Epithelial cell of prostate (primary cell): ENCODE data around the gene AGBL3.
A peak's percentile ranks its signal among the peaks of the same experiment; 100 is the strongest.

ENCODE experiments used
- DNase-seq: peaks from one replicate; pipeline ENCODE4 v3.0.0-alpha.2; 2011; ENCODE audit warnings: low read depth, low spot score
- H3K27ac ChIP-seq: fragments of 450-650 bp; 2 replicates; pipeline ENCODE4 v1.5.1; 2017; ENCODE audit warnings: mild to moderate bottlenecking

Gene AGBL3

GRCh38 chr7:134986363-134987251 lies at the start of gene AGBL3:
Gene AGBL3 (plus strand): TSS chr7:134986508. CDS start chr7:134987934, 1,426 bp downstream.
- H3K27ac ChIP-seq = peak within 1 kb of the TSS; percentile 63
- peak; percentile 62 for DNase-seq

GRCh38 chr7:134936893-134937510 lies 49.3 kb upstream of the AGBL3 start:
- H3K27ac ChIP-seq = no peak overlapping the region
- DNase-seq = no peak

DNA sequence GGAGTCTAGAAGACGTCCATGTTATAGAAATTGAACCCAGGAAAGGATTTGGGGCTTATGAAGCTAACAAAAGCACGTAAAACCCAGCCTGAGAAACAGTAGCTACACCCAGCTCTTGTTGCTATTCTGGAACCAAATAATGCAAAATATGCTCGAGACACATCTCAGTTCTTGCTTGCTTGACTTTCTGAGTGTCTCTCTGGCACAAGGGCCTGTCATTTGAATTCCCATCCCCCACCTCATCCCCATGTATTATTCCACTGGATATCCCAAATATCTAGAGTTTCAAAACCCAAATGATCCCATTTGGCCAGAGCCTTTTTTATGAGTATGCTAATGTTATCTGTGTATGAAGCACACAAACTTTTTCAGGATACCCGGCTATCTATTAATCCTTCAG lies 48.2 kb upstream of the AGBL3 start:
- no peak for DNase-seq
- no peak overlapping the region for H3K27ac ChIP-seq

- DNase-seq = no peak
- no peak overlapping the region for H3K27ac ChIP-seq
These were observed 47.2 kb upstream of the AGBL3 start for GRCh38 chr7:134939136-134939535.

- peak overlapping the region; percentile 27 for H3K27ac ChIP-seq
- DNase-seq = no peak
These were observed 45.6 kb upstream of the AGBL3 start for GRCh38 chr7:134940729-134941128.

DNA sequence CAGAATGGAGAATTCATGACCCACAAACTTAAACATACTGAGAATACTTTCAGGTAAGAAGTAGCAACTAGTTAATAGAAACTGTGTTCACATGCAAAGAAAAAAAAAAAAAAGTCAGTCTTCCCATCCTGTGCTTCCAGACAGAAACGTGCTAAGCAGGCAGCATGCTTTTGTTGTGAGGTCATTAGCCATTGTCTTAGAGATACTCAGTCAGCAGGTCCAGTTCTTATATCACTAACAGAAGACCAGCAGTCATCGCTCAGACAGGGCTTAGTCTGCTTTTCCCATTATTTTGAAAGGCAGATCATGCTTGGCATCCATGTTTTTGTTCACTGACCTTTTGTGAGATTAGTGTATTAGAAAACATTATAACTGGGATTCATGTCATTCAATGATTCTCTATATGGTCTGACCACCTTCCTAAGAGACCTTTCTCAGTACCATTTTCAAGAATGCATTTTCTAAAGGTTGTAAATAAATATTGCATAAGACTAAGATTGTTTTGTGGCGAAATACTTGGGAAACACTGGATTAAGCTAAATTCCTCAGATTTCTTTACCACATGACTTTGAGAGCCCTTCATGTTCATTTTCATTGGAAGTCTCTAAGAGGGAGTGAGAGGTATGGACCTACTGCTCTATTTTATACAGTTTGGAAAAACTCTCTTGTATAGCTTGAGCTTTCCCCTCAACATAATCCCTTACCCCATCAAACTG lies 45.0 kb upstream of the AGBL3 start:
- peak; percentile 73 for DNase-seq
- peak overlapping the region; percentile 27 for H3K27ac ChIP-seq

DNA sequence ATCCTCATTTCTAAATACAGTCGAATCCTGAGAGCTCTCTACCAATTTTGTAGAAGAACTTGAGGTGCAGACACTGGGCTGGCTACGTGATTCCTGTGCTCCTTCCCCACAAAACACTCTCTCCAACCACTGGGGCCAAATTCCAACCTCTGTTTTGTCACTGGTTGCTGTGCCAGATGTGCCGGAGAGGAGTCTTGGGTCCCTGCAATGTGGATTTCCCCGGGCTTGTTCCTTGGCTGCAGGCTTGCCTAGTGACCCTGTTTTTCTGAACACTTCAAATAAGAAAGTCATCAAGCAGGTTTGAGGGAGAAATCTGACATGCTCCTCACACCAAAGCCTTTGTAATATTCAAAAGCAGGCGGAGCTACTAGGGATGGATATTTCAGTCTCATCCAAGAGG lies 44.4 kb upstream of the AGBL3 start:
- no peak for DNase-seq
- no peak overlapping the region for H3K27ac ChIP-seq

DNA sequence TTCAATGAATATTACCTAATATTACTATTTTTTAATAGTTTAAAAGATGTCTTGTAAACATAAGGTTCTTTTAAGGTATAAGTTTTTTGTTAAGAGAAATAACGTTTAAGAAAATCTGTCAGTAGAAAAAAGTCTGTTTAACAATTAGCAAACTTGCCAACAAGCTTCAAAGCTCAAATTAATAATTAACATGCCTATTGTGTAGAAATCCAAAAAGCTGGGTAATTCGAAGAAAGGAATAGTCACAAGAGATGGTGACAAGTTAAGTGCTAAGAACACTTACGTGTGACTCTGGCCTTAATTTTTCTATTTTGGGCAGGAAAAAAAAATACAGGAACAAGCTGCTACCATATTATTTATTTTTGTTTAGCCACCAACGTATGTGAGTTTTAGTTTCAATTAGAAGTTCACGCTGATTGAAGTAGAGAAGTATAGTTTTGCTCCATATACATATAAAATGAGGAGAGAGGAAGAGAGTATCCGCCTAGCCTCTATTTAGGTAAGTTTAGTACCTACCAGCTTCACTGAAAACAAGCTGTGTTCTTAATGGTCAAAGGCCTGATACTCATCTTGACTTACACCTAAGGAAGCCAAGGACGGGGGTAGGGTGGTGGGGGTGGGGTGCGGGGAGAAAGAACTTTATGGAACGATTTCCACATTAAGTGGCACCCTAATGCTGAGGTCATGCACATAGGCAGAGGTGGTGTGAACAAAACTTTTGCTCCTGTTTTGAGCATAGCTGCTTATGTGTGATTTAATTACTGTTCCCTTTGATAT lies 43.4 kb upstream of the AGBL3 start:
- H3K27ac ChIP-seq = no peak overlapping the region
- DNase-seq = no peak

DNA sequence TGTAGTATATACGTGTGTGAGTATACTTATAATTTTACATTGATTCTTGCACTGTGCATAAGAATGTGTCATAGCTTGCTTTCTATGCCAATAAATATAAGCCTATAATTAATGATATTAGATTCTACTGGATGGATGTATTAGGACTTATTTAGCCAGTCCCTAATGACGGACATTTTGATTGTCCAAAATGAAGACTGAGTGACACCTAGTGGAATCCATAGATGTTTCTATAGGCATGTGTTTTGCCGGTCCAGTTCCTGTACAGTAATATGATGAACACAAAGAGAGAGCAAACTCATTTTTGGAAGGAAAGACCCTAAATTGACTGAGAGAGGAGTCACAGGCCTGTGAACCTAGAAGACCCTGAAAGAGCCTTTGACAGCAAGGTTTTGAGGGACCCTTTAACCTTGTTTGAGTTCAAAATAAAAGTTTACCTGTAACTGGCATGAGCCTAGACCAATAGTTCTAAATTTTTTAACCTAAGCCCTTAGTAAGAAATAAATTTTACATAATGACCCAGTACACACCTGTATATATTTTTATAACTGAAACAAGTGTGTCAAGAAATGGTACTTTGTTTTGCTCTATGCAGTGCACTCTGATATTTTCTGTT lies 42.4 kb upstream of the AGBL3 start:
- DNase-seq = no peak
- H3K27ac ChIP-seq = no peak overlapping the region

GRCh38 chr7:134945691-134946090 lies 40.6 kb upstream of the AGBL3 start:
- no peak for DNase-seq
- H3K27ac ChIP-seq = no peak overlapping the region

GRCh38 chr7:134946260-134946659 lies 40.0 kb upstream of the AGBL3 start:
- H3K27ac ChIP-seq = no peak overlapping the region
- DNase-seq = no peak

- no peak for DNase-seq
- no peak overlapping the region for H3K27ac ChIP-seq
These were observed 39.0 kb upstream of the AGBL3 start for GRCh38 chr7:134947329-134947728.

DNA sequence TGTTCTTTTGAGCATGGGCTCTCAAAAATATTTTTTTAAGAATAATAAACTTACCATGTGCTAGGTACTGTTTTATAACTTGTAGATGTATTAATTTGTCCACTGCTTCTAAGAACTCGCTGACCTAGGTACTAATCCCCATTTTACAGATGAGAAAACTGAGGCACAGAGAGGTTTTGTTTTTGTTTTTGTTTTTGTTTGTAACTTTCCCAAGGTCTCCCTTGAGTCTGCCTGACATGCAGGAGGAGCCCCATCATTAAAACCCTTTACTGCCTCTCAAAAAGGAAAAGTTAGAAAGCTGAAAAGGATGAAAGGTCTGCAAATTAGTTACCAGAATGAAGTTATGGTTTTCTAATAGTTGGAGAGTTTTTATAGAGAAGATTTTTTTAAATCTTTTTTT lies 38.5 kb upstream of the AGBL3 start:
- no peak for DNase-seq
- H3K27ac ChIP-seq = no peak overlapping the region

DNA sequence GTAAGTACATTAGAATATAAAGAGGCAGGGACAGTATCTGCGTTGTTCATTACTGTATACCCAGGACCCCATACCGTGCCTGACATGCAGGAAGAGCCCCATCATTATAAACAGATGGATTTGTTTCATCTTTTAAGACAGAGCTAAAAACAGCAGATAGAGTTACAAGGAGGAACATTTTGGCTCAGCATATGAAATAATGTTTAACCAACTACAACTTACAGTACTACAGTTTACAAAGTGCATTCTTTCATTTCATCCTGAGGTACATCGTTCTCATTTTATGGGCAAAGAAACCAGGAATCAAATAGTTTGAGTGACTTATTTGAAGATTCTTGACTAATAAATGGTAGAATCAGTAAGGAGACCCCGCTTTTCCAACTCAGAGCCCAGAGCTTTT lies 38.1 kb upstream of the AGBL3 start:
- peak overlapping the region; percentile 17 for H3K27ac ChIP-seq
- DNase-seq = no peak

DNA sequence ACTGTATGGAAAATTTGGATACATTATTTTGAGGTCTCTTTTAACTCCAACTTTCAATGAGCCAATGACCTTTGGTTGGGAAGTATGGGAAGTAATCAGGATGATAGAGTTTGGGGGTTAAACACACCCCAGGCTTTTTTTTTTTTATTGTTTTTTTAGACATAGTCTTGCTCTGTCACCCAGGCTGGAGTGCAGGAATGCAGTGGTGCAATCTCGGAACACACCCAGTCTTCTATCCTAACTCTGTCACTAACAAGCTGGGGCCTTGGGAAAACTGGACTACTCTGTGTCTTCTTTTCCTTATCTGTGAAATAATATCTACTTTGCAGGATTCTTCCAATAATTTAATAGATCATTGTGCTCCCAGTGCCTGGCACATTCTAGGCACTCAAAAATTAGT lies 37.6 kb upstream of the AGBL3 start:
- peak overlapping the region; percentile 17 for H3K27ac ChIP-seq

DNA sequence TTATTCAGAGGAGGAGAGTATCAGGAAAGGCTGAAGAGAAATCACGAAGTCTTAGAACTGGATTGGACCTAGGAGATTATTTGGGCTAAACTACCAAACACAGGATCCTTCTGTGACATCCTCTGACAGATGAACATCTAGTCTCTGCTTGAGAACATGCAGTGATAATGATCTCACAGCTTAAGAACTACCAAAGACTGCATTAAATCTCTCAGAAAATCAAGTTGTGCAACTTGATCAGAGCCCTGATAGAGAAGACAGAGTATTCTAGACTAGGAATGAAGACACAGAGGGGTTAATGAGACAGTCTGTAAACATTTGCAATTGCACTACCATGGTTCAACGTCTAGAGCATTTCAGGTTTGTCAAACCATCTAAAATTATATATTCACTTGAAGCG lies 37.1 kb upstream of the AGBL3 start:
- DNase-seq = no peak
- H3K27ac ChIP-seq = peak overlapping the region; percentile 17

More for the DNA sequence above, 37.6 kb upstream of the AGBL3 start:
- DNase-seq = no peak

DNA sequence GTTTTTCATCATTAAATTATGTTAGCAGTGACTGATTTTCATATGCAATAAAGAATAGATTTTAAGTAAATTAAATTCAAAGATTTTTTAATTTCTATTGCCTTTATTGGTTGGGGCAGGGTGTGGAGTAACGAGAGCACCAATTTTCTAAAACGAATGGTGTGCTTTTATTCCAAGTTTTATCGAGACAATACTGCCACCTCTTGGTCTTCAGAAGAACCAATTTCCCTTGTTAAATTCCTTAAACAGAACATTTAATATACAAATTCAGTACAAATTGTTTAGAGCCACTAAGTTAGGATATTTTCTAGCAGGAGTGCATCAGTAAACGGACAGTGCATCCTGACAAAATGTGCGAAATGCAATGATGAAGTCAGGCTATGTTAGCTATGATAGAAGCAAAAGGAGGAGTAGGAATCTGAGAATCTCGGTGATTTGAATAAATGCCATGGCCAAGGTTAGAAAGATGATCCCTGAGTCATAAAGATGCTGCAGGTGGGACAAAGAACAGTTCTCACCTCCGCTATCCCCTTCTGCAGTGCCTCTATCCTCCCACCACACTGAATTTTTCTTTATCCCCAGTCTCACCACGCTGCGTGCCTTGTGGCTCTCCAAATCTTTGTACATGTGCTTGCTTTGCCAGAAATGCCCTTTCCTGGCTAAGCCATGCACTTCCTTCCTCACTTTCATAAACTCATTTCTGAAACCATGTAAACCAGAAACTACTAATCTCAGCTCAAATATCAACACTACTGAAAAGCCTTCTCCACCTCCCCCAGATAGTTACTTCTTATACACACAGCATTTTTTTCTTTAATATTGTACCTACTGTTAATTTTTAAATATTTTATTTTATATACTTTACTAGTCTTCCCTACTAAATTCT lies 31.9 kb upstream of the AGBL3 start:
- DNase-seq = no peak
- H3K27ac ChIP-seq = no peak overlapping the region

GRCh38 chr7:134957005-134957404 lies 29.3 kb upstream of the AGBL3 start:
- no peak for DNase-seq
- H3K27ac ChIP-seq = no peak overlapping the region

DNA sequence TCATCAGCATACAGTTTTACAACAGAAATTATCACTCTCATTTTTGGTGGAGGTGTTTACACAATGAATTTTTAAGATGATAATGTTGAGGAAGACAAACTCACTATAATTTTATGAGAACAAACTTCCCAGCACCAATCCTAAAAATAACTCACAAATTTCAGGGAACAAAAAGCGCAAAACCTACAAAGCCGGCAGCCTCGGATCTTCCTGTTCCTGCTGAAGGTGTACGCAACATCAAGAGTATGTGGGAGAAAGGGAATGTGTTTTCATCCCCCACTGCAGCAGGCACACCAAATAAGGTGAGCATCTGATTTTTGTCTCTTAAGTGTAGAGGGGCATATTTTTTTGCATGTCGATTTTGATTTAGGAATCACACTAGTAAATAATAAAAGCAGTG lies 26.5 kb upstream of the AGBL3 start:
- H3K27ac ChIP-seq = no peak overlapping the region

More for the DNA sequence above, 26.5 kb upstream of the AGBL3 start:
- no peak for DNase-seq
